GM21737 (cell line): ENCODE results near the gene THAP7.
A peak's percentile ranks its signal among the peaks of the same experiment; 100 is the strongest.

Experiments used
- ATAC-seq: cut with Tn5 transposase; IDR thresholded peaks from one replicate; pipeline ENCODE4 v1.9.1; 2021; ENCODE audit warnings: mild to moderate bottlenecking, moderate library complexity; ENCODE audit not compliant: unreplicated experiment

THAP7 gene

DNA sequence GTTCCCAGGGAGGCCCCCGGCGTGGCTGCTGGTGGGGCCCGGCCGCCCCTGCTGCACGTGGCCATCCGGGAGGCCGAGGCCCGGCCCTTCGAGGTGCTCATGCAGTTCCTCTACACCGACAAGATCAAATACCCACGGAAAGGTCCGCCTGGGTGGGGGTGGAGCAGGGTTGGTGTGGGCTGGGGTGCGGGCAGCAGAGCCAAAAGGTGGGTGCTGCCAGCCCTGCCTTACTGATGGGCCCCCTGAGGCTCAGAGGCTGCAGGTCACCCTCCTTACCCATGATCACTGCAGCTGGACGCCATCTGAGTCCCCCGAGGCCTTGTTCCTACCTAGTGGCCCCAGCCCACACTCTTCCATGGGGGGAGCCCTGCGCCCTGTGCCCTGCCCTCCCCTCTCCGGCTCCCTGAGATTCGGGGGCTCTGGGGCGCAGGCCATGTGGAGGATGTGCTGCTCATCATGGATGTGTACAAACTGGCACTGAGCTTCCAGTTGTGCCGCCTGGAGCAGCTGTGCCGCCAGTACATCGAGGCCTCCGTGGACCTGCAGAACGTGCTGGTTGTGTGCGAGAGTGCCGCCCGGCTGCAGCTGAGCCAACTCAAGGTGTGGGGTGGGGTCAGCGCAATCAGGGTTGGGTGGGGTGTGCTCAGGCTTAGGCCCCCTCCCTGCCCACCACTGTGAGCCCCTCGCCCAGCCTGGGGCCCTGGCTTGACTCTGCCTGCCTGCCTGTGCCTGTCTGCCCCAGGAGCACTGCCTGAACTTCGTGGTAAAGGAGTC is 7.6 kb downstream of the THAP7 start:
- ATAC-seq: no peak

DNA sequence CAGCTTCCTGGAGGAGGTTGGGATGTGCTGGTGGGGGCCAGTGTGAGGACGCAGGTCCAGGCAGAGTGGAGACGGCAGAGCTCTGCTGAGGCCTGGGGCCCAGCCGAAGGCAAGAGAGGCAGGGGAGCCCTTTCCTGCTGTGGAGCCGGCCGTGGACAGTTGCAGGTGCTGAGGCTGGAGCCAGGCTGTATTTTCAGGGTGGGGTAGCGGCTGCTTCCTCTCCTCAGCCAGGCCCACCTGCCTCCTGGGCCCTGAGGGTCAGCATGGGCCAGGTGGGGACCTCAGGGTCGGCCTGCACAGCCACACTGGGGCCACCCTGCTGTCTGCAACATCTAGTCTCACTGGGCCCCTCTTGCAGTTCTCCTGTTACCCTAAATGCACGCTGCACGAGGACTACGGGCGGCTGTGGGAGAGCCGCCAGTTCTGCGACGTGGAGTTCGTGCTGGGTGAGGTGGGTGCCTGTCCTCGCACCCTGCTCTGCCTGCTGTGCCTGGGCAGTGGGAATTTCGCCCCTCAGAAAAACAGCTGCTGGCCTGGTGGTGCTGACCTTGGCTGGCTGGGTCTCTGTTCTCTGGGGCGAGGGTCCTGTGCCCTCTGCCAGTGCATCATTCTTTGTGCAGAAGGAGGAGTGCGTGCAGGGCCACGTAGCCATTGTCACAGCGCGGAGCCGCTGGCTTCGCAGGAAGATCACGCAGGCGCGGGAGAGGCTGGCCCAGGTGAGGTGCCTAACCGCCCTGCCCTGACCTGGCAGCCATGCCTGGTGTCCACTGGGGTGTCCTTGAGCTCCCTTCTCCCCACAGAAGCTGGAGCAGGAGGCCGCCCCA is 8.4 kb downstream of the THAP7 start:
- ATAC-seq: no peak

DNA sequence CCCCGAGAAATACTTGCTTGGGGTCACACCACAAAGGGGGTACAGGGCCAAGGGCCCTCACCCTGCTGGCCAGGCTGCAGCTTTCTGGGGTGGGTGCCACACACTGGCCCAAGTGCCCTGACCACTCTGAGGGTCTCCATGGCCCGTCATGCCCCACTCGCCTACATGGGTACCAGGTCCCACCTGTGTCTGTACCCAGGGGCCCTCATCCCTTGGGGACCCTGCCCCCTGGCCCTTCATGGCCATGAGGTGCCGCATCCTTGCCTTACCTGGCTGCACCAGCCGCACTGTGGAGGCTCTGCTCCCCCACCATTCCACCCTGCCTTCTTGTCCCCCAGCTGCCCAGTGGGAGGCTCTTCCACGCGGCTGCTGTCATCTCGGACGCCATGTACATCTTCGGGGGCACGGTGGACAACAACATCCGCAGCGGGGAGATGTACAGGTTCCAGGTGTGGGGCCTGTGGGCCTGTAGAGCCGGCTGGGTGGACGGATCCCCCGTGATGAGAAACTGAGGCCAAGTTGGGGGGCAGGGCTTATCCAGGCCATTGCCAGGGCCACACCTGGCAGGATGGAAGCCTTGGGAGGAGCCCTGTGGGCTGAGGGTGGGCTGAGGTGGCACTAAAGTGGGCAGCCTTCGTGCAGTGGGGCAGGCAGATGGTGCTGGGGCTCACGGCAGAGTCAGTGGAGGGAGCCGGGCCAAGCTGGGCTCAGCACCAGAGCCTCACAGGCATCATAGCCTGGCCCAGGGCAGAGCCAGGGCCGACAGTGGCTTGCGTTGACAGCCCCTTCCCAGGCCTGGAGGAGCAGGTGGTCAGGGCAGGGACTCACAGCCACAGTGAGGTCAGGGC is 9.2 kb downstream of the THAP7 start:
- no peak for ATAC-seq

DNA sequence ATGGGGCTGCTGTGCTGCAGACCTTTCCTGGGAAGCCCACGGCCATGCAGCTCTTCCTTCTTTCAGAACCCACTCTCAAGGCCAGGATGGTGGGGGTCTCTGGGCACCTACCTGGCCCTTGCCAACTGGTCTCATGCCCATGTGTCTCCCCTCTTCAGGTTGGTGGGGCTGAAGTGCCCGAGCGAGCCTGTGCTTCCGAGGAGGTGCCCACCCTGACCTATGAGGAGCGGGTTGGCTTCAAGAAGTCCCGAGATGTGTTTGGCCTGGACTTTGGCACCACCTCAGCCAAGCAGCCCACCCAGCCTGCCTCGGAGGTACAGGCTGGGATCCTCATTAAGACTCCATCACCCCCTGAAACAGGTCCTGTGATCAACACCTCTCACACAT is 9.9 kb downstream of the THAP7 start:
- no peak for ATAC-seq

DNA sequence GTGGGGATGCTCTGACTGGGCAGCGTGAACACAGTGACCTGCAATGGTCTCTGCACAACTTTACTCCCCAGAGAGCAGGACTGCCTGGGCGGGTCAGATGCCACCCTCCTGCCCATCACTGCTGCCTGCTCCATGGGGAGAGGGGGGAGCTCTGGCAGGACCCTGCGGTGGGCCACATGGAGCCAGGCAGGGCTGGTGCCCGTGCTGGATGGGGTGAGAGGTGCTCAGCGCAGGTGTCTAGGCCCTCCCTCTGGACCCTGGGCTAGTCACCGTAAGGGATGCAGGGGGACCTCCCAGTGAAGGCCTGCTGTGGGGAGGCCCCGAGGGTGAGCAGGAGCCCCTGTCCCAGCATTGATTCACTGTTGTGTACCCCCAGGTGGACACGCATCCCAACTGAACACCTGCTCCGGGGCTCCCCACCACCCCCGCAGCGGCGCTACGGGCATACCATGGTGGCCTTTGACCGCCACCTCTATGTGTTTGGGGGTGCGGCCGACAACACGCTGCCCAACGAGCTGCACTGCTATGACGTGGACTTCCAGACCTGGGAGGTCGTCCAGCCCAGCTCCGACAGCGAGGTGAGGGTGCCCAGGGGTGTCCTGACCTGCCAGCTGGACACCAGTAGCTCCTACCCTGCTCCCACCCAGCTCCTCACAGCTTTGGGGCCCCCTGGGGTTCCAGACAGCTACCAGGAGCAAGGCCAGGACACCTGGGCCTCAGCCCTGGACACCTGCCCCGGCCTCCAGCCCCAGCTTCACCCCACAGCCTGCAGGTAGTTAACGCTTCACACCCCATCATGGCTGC is 10.5 kb downstream of the THAP7 start:
- no peak for ATAC-seq

DNA sequence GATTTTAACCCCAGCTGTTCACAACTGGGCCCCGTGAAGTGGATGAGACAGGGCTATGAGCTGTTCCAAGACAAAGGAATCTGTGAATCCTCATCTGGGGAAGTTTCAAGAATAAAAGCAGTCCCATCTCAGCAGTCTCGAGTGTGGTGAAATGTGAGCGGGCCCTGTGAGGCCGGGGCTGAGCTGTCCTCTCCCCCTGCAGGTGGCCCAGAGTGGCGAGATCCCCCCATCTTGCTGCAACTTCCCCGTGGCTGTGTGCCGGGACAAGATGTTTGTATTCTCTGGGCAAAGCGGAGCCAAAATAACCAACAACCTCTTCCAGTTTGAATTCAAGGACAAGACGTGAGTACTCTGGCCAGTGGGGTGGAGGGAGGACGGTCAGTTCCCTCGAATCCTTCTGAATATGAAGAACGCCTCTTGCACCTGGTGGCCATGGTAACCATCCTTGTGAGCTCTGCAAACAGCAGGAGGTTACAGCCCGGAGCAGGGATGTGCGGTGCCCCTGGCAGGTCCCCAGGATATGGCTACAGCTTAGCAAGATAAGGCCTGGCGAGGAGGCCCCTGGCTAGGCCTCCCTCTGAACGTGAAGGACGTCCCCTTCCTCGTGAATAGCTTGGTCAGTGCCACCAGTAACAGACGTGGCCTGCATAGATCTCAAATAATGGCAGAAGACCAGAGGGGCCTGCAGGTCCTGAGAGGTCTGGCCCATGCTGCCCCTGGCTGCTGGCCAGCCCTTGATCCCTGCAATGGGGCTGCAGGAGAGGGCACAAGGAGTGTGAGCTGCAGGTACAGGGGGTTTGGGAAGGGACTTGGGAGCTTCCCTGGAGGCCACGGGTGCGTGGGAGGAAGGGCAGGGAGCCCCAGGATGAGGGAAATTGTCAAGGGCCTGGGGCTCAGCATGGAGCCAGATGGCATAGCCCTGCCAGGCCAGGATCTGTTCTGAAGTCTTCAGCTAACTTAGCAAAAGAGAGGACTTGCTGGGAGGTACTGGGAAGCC is 11.4 kb downstream of the THAP7 start:
- no peak for ATAC-seq

DNA sequence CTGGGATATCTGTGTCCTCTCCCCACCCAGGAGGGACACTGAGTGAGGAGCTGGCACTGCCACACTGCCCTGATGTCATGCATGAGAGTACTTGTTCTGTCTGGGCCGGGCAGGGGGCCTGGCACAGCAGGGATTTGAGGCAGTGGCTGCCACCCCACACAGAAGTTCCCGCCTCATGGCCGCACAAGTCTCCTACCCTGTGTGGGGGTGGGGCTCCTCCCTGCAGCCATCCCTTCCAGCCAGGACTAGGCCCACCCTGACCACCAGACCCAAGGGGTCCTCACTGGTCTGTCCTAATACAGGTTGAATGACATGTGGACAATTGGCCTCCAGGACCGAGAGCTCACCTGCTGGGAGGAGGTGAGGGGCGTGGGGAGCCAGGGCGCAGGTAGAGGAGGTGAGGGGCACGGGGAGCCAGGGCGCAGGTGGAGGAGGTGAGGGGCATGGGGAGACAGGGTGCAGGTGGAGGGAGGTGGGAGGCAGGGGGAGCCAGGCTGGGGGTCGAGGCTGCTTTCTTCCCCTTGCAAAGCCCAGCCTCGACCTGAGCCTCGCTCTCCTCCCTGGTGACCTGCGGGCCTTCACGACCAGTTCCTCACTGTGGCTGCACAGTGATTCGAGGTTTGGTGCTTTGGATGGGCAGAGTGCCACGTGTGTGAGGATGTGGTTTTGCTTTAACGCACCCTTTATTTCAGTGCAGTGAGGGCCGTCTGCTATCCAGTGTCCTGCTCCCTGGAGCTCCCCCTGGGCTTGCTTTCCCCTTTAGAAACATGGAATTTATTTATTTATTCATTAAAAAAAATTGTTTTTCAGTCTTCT is 12.4 kb downstream of the THAP7 start:
- ATAC-seq: no peak

DNA sequence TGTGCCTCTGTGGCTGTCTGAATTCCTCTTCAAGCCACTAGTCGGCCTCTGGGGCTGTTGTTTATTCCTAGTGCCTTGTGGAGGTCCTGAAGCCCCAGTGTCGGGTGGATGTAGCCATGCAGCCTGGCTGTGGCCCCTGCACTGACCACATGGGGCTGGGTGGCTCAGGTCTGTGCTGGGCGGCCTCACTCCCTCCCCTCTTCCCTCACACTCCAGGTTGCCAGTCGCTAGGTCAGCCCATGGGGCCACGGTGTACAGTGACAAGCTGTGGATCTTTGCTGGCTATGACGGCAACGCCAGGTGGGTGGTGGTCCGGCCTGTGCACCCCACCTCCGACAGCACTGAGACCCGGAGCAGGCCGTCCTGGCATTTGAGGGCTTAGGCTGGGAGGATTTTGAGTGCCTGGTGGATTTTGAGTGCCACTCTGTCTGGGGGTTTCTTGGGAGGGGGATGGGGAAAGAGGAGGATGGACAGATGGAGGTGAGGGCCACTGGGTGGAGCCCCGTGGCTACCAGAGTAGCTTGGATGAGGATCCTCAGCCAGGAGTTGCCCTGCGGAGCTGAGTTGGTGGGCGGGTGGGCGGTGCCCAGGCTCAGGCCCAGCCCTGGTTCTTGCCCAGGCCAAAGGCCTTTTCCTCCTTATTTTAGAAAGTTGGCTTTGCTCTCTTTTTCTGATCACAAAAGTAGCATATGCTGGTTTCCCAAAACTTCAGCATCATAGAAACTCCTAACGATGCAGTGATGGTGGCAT is 13.2 kb downstream of the THAP7 start:
- no peak for ATAC-seq

DNA sequence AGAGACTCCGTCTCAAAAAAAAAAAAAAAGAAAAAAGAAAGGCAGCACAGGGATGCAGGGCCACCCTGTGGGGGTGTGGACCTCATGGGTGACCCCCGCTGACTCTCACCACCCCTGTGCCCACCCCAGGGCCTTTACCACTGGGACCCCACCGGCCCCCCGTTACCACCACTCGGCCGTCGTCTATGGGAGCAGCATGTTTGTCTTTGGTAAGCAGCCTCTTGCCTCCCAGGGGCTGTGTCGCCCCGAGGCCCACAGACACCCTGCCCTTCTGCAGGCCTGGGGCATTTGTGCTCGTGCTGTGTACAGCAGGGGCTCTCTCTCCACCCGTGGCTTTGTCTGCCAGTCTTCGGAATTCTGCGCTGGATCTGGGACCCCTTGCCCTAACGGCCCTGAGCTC is 14.5 kb downstream of the THAP7 start:
- no peak for ATAC-seq

DNA sequence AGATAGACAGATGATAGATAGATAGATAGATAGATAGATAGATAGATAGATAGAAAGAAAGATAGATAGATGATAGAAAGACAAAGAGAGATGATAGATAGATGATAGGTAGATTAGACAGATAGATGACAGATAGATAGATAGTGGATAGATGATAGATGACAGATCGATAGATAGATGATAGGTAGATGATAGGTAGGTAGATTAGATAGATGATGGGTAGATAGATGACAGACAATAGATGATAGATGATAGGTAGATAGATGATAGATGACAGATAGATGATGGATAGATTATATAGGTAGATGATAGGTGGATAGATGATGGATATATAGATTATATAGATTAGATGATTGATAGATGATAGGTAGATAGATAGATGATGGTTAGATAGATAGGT is 15.6 kb downstream of the THAP7 start:
- no peak for ATAC-seq

DNA sequence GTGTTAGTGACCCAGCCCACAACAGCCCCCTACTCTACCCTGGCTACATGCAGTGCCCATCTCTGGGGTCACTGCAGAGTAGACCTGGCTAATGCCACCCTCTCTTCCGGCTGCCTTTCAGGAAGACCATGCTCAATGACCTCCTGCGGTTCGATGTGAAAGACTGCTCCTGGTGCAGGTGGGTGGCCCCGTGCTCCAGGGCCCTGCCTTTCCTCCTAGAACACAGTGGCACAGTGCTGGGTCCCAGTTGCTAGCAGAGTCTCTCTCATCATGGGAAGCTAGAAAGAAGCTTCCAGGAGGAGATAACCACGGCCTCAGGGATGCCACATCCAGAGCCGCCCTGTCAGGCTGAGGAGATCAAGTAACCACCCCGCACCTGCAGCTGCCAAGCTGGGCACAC is 16.2 kb downstream of the THAP7 start:
- no peak for ATAC-seq

DNA sequence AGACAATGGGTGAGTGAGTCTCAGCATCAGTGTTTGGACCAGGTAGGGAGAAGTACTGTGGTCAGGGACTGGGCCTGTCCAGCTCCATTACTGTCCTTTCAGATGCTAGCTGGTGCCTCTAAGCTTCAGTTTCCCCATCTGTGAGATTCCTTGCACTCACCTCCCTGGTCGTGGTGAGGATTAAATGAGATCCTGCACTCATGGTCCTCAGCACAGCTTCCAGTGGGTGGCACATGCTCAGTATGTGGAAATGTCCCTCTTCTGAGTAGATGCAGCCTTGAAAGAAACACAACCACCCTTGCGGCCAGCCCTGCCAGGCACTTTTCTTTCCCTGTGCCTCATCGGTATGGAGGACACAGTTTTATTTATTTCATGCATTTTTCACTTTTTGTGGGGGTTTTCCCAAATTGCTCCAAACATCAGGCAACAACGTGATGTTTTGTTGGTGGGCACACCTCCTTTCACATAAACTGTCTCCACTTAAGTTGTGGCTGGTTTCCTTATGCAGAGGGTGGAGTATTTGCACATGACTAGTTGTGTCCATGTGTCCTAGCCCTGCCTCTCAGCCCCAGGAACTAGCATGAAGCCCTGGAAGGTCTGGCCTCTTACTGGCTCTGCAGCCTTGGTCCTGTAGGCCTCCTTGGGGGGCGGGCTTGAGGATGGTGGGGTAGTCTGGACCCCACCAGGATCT is 18.7 kb downstream of the THAP7 start:
- ATAC-seq: no peak

DNA sequence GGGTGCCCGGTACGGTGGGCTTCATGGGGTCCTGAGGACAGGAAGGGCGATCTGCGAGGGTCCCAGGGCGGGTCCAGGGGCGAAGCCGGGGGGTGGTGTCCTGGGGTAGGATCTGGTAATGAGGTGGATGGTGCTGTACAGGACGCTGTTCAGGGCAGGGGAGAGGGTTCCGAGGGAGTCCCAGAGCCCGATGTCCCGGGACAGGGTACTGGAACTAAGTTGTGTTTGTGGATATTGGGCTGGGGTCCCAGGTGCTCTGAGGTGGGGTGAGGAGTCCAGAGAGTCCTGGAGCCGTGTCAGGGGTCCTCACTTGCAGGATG is 19.4 kb downstream of the THAP7 start:
- ATAC-seq: peak; percentile 14

DNA sequence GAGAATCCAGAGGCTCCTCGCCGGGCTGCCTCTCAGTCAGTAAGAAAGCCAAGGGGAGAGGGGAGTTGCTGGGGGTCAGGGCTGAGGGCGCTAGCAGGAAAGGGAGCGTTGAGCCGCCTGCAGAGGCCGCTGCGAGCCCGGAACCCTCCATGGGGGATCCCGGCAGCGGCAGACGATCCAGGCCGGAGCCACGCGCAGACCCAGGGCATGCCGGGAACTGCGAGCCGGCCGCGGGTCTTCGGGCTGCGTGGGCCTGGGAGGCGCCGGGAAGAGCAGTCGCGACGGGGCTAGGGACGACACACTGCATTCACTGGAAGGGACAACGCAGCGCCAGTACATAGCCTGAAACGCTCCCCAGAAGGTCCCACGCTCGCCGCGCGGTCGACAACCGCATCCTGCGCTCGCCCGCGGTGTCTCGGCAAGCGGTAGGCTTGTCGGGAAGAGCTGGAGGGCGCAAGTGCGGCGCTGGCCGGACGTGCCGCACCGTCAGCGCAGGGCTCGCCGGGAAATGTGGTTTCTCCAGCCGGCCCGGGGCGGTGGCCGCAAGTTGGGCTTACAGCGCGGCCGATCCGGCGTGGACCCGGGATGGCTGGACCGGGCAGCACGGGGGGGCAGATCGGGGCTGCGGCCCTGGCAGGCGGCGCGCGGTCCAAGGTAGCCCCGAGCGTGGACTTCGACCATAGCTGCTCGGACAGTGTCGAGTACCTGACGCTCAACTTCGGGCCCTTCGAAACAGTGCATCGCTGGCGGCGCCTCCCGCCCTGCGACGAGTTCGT is 19.9 kb downstream of the THAP7 start, which contains the start of gene LZTR1:
Gene LZTR1 (plus strand): TSS at position 511 of the 776 bp plus-strand sequence. CDS start 75 bp downstream, at position 586.
- peak; percentile 73 for ATAC-seq

DNA sequence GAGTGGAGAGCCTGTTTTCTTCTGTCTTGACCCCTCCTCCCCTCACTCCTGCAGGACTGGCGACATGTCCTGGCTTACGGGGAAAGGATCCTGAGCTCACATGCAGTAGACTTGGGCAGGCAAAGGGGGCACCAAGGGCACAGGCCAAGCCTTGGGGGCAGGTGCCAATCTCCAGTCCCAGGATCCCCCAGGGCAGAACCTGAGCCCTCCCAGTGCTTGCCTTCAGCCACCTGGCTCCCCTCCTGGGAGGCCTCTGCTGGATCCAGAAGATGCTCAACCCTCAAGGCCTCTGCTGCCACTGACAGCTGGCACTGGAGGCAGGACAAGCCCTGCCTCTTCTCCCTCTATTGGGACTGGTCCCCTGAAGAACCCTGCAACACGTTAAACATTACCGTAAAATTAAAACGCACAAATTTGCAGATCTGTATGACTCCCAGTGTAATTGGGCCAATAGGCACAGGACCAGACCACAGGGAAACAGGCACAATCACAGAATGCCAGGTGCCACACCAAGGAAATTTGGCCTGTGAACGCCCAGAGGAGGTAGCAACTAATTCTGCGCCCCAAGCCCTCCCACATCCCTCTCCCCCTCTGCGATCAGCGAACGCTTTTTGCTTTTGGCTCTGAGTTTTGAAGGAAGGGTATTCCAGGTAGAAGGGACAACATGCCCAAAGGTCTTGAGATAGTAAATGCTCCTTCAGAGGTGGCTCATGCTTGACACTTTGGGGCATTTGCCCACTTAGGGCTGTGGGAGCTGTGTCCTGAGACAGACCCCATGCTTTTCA is 20.8 kb downstream of the THAP7 start:
- ATAC-seq: no peak

DNA sequence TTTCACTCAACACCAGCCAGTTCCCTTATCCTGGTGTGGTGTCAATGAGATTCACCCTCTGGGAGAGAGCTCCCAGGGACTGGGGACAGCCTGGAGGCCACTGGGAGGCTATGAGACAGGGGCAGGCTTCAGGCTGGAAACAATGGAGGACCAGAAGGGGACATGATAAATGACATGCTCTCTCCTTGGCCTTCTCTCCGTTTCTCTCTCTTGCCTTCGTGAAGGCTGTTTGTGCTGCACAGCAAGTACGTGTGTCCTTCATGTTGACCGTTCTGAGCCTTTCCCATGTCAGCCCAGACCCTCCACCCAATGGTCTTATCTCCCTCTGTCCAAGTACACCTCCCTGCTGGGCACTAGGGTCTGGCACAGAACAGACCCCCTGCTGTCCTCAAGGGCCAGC is 21.4 kb downstream of the THAP7 start:
- ATAC-seq: no peak
